Osteocyte (in vitro differentiated cells): Measurements from ENCODE around the gene MAPK6. TPM values are rescaled to one million over a fixed set of nuclear protein-coding genes. Genes with fewer than 3 reads are reported as not detected.
A peak's percentile ranks its signal among the peaks of the same experiment; 100 is the strongest.

ENCODE experiments used
- DNase-seq: peaks from one replicate; pipeline ENCODE4 v3.0.0; 2021; ENCODE audit warnings: mixed read lengths; ENCODE audit not compliant: unreplicated experiment; ENCODE audit errors: extremely low spot score
- H3K27ac Mint-ChIP-seq: one replicate; pipeline ENCODE4 v1.8.0; 2021; ENCODE audit warnings: mild to moderate bottlenecking, mixed read lengths; ENCODE audit not compliant: unreplicated experiment
- H3K27me3 Mint-ChIP-seq: one replicate; pipeline ENCODE4 v1.8.0; 2021; ENCODE audit warnings: mixed read lengths; ENCODE audit not compliant: unreplicated experiment
- H3K36me3 Mint-ChIP-seq: one replicate; pipeline ENCODE4 v1.8.0; 2021; ENCODE audit warnings: mixed read lengths; ENCODE audit not compliant: unreplicated experiment
- H3K4me1 Mint-ChIP-seq: one replicate; pipeline ENCODE4 v1.8.0; 2021; ENCODE audit warnings: mixed read lengths; ENCODE audit not compliant: unreplicated experiment
- H3K4me3 Mint-ChIP-seq: one replicate; pipeline ENCODE4 v1.8.0; 2021; ENCODE audit warnings: mild to moderate bottlenecking, moderate library complexity, mixed read lengths; ENCODE audit not compliant: unreplicated experiment
- H3K9me3 Mint-ChIP-seq: one replicate; pipeline ENCODE4 v1.8.0; 2021; ENCODE audit warnings: mixed read lengths; ENCODE audit not compliant: unreplicated experiment
- total RNA-seq: library from RNA; stranded (reverse); gene quantifications from 2 replicates; pipeline ENCODE4 v1.2.1, GENCODE V29; 2021
- TF ChIP-seq, protein P1 (sequence below): fragments of 200-600 bp; sonication (generic); IDR thresholded peaks from 2 replicates; pipeline ENCODE4 v1.5.0; 2021; ENCODE audit warnings: antibody characterized with exemption, mild to moderate bottlenecking, moderate library complexity

Gene MAPK6
- total RNA-seq, 1 donor from 2014 or later = 46.1 TPM

DNA sequence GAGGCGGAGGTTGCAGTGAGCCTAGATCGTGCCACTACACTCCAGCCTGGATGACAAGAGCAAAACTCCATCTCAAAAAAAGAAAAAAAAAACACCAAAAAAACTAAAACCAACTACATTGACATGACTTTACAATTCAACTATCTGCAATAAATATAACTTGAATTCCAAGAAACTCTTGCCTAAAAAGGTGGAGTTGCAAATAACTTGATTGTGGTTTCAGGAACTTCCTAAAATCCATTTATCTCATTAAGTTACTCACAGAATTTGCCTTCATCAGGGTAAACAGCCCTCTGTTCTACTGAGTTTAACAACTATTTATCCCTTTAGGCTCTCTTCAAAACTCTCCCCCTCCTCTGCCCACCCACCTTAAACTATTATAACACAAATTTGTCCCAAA lies 2.7 kb upstream of the MAPK6 start:
- H3K9me3 Mint-ChIP-seq = no peaks in the 10 kb centered on the region
- no peak overlapping the region for H3K27ac Mint-ChIP-seq
- no peaks in the 10 kb centered on the region for H3K27me3 Mint-ChIP-seq
- H3K4me3 Mint-ChIP-seq = no peak overlapping the region
- no peak for DNase-seq
- TF ChIP-seq, protein P1, sequence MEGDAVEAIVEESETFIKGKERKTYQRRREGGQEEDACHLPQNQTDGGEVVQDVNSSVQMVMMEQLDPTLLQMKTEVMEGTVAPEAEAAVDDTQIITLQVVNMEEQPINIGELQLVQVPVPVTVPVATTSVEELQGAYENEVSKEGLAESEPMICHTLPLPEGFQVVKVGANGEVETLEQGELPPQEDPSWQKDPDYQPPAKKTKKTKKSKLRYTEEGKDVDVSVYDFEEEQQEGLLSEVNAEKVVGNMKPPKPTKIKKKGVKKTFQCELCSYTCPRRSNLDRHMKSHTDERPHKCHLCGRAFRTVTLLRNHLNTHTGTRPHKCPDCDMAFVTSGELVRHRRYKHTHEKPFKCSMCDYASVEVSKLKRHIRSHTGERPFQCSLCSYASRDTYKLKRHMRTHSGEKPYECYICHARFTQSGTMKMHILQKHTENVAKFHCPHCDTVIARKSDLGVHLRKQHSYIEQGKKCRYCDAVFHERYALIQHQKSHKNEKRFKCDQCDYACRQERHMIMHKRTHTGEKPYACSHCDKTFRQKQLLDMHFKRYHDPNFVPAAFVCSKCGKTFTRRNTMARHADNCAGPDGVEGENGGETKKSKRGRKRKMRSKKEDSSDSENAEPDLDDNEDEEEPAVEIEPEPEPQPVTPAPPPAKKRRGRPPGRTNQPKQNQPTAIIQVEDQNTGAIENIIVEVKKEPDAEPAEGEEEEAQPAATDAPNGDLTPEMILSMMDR = no peak
- H3K4me1 Mint-ChIP-seq = peaks cover 16% of the 10 kb centered on the region
- H3K36me3 Mint-ChIP-seq = no peaks in the 10 kb centered on the region

DNA sequence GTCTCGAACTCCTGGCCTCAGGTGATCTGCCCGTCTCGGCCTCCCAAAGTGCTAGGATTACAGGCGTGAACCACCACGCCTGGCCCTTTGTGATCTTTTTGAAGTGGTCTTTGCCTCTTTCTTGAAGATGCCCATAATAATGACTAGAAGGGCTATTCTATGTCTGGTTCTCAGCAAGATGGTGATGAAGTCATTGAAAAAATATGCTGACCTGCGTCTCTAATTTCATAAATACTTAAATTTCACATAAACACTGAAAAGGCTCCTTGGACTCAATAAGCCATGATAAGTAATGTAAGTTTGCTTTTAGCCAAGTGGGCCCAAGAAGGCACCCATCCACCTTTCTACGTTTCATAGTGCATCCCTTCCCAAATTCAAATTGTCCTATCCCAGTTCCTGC lies 775 bp upstream of the MAPK6 start:
- TF ChIP-seq, protein P1 = no peak
- Mint-ChIP-seq H3K36me3 (no peaks in the 10 kb centered on the region), H3K9me3 (no peaks in the 10 kb centered on the region), H3K4me1 (peaks cover 34% of the 10 kb centered on the region), H3K27me3 (no peaks in the 10 kb centered on the region), H3K27ac (peak overlapping the region; percentile 99), H3K4me3 (peak overlapping the region; percentile 96)
- no peak for DNase-seq

DNA sequence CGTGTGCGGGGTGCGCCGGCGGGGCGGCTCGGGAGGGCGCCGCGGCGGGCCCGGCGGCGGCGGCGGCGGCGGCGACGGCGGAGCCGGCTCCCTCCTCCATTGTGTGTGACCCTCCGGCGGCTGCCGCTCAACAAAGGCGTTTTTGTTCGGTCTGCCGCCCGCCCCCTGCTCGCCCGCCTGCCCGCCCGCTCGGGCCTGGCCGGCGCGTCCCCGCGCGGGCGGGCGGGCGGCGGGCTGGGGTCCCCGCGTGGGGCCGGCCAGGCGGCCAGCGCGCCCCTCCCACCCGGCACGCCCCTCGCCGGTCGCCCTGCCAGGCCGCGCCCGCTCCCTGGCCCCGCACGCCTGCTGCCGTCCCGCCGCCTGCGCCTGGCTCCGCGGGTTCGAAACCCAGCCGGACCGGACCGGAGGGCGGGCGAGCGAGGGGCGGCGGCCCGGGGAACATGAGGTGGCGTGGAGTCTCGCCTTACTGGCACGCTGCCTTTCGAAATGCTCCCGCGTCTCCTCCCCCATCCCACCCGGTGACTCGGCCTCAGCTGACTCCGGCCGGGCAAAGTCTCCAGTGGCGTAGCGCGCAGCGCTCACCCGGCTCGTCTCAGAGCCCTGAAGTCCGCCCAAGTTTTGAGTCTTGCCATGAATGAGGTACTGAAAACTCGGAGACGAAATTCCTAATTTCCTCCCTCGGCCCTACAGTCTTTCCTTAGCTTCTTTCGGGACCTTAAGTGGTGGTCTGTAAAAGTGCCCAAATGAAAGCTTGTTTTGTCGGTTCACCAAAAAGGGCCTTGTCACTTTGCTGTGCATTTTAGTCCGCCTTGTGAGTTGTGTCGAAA lies 588 bp downstream of the MAPK6 start:
- H3K9me3 Mint-ChIP-seq = no peaks in the 10 kb centered on the region
- TF ChIP-seq, protein P1 = no peak
- H3K27me3 Mint-ChIP-seq = no peaks in the 10 kb centered on the region
- peak overlapping the region; percentile 96 for H3K4me3 Mint-ChIP-seq
- peak; percentile 93 for DNase-seq
- peaks cover 43% of the 10 kb centered on the region for H3K4me1 Mint-ChIP-seq
- no peaks in the 10 kb centered on the region for H3K36me3 Mint-ChIP-seq
- peak overlapping the region; percentile 99 for H3K27ac Mint-ChIP-seq

DNA sequence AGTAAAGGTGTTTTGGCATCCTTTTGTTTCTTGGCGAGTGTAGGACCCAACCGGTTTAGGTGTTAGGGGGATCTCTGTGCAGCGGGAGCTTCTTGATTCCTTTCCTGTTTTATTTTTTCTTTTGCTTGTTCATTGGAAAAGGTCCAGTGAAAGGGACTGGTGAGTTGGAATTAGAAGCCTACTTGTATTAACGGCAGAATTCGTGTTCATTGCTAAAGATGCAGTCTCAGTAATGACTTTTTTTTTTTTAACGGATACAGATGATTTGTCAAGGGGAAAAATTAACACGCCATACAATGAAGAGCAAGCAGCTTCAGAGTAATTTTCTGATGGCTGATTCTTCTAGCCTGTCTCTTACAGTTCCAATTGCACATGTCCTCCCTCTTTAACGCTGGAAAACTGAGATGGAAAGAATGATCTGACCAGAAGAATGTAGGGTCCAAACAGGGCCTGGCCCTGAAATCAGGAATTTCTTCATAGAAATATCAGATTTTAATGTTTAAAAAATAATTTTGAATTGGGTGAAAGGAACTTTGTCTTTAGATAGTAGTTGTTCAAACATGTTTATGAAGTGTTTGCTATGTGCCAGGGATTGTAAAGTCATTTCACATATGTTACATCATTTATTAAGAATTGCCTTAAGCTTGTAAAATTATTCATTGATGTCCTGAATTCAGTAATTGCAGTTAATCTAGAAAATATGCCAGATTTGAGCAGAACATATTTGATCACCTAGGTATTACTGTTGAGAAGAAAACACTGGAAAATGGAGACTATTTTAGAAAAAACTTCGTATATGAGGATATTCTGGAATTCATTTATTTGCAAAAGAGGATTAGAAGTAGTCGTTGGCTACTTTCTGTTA lies 1.4 kb downstream of the MAPK6 start:
- H3K27ac Mint-ChIP-seq = peak overlapping the region; percentile 98
- no peaks in the 10 kb centered on the region for H3K9me3 Mint-ChIP-seq
- TF ChIP-seq, protein P1 = no peak
- H3K4me1 Mint-ChIP-seq = peaks cover 43% of the 10 kb centered on the region
- H3K36me3 Mint-ChIP-seq = no peaks in the 10 kb centered on the region
- no peak for DNase-seq
- H3K4me3 Mint-ChIP-seq = peak overlapping the region; percentile 90
- no peaks in the 10 kb centered on the region for H3K27me3 Mint-ChIP-seq
